Fibroblast of mammary gland (primary cell): ENCODE results near the gene ABLIM3.

Source experiments
- DNase-seq: peaks from one replicate; pipeline ENCODE4 v3.0.0-alpha.2; 2010; ENCODE audit warnings: low read depth
- H3K4me3 ChIP-seq: 2 replicates; pipeline ENCODE4 v1.5.1; 2011; ENCODE audit warnings: low read depth, mild to moderate bottlenecking, low read length, moderate library complexity; ENCODE audit not compliant: control insufficient read depth
- TF ChIP-seq, protein P1 (sequence below): conservative IDR thresholded peaks from 2 replicates; pipeline ENCODE4 v1.5.1; 2011; ENCODE audit warnings: low read depth, low read length, inconsistent platforms; ENCODE audit not compliant: control insufficient read depth, insufficient read depth

ABLIM3 gene

DNA sequence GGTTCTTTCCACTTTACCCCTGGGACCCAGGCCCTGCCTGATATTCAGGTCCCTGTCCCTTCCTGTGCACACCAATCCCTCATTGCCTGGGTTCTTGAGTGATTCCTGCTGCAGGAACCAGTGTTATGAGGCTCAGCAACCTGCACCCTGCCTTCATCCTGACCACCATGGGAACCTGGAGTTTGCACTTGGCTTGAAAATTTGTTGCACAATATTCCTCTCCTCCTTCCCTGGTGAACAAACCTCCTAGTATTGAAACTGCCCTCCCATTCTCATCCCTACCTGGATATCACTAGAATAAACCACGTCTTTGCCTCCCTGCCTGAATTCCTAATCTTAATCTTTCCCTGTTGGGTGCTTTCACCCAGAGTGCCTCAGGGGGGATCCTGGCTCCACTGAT lies 78.3 kb downstream of the ABLIM3 start:
- no peak for DNase-seq
- H3K4me3 ChIP-seq: no peak overlapping the region
- TF ChIP-seq, protein P1, sequence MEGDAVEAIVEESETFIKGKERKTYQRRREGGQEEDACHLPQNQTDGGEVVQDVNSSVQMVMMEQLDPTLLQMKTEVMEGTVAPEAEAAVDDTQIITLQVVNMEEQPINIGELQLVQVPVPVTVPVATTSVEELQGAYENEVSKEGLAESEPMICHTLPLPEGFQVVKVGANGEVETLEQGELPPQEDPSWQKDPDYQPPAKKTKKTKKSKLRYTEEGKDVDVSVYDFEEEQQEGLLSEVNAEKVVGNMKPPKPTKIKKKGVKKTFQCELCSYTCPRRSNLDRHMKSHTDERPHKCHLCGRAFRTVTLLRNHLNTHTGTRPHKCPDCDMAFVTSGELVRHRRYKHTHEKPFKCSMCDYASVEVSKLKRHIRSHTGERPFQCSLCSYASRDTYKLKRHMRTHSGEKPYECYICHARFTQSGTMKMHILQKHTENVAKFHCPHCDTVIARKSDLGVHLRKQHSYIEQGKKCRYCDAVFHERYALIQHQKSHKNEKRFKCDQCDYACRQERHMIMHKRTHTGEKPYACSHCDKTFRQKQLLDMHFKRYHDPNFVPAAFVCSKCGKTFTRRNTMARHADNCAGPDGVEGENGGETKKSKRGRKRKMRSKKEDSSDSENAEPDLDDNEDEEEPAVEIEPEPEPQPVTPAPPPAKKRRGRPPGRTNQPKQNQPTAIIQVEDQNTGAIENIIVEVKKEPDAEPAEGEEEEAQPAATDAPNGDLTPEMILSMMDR: no peak

DNA sequence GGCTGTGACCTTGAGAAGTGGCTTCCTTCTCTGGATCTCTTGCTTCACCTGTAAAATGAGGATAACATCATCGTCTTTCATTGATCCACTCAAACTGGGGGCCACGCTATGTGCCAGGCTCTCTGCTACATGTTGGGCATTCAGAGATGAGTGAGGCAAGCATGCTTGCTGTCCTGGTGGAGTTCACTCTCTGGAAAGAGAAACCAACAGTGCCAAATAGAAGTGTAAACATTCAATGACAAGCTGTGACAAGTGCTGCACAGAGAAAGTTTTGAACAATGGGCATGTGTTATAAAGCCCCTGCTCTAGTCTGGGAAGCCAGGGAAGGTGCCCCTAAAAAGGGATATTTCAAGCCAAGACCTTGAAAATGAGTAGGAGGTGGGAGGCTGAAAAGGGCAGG lies 79.5 kb downstream of the ABLIM3 start:
- TF ChIP-seq, protein P1: no peak
- DNase-seq: no peak
- H3K4me3 ChIP-seq: no peak overlapping the region

- DNase-seq: peak; percentile 36
- TF ChIP-seq, protein P1: no peak
- no peak overlapping the region for H3K4me3 ChIP-seq
These were observed 80.0 kb downstream of the ABLIM3 start for GRCh38 chr5:149221326-149221725.

DNA sequence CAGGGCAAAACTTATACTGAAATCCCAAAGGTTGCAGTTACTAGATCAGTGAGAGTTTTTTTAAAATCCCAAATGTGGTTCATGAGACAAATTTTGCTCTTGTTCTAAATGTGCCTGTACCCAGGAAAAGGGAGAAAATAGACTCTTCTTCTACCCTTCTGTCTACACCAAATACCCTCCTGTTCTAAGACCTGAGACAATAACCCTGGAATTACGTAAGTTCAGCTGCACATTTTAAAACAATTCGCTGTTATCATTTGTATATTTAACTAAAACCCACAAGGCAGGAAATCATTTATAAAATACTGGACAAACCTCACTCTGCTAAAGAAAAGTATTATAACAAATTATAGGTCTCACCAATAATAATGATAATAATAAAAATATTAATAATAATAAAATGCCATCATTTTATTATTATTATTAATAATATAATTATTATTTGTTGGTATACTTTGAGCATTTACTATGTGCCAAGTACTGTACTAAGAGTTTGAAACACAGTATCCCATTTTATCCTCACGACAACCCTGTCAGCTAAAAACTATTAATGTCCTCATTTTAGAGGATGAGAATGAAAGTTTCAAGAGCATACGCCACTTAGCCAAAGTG lies 80.5 kb downstream of the ABLIM3 start:
- H3K4me3 ChIP-seq: no peak overlapping the region
- DNase-seq: no peak
- TF ChIP-seq, protein P1: no peak

DNA sequence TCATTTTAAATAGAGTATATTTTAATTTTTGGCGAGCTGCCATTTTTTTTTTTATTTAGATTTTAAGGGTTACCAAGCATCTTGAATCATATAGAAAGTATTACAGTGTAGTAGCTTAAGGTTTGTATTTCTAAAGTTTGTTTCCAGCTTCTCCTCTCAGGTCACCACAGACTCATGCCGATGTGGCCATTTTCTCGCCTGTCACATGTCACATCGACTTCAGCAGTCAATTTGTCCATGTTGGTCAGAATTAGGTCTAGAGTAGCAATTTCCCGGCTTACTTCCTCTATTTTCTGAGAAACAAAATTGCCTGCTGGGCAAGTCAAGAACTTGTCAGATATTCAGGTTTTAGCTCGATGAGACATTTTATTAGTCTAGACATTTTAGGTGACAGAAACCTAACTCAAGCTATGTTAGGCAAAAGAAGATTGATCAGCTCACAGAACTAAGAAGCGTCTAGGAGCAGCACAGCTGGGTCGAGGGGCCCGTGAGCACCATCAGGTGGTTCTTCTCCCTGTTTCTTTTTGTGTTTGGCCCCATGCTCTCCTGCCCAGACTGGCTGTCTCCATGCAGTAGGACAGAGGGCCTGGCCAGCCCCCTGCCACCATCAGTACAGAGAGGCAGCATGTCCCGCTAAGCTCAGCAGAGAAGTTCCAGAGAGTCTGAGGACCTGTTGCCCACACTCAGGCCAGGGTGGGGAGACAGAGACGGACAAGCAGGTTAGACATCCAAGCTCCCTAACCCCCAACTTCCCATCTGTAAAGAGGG lies 82.0 kb downstream of the ABLIM3 start:
- no peak for DNase-seq
- TF ChIP-seq, protein P1: no peak
- H3K4me3 ChIP-seq: no peak overlapping the region

- TF ChIP-seq, protein P1: no peak
- H3K4me3 ChIP-seq: no peak overlapping the region
- no peak for DNase-seq
These were observed 83.0 kb downstream of the ABLIM3 start for GRCh38 chr5:149224282-149224681.
